CD4-positive, alpha-beta T cell treated with Interleukin-15 for 4 hours (primary cell): Measurements from ENCODE around the gene ZNF574.

Experiments used
- DNase-seq: peaks from one replicate; pipeline ENCODE4 v3.0.0-alpha.2; 2020; ENCODE audit warnings: low spot score

The ZNF574 gene

DNA sequence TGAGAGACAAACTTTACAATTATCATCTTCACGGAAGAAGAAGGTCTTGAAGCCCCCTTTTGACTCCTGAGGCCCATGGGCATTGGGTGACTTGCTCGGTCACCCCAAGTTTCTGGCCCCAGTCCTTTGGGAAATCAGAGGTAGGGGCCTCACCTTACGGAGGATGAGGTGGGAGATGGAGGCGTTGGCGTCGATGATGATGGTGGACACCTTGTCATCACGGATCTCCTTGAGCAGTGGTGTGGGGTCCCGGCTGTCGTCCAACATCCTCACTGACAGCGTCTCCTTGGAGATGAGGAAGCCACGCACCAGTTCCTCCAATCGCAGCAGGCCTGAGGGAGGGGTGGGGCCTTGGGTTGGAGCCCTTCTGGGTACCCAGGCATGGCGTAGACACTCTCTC is 16.8 kb upstream of the ZNF574 start:
- DNase-seq, result no peak

DNA sequence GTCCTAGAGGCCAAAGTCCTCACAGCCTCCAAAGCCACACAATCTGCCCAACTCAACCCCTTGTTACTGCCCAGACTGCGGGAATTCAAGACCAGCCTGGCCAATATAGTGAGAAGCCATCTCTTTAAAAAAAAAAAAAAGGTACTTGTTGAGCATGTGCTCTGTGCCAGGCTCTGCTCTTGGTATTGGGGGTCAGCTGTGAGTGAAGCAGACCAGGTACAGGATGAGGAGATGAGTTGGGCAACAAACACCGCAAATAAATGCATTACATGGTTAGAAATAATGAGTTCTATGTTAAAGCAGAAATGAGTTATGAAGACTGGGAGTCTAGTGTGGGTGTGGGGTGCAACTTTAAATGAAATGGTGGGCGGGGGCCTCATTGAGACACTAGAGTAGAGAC is 15.8 kb upstream of the ZNF574 start:
- no peak for DNase-seq

DNA sequence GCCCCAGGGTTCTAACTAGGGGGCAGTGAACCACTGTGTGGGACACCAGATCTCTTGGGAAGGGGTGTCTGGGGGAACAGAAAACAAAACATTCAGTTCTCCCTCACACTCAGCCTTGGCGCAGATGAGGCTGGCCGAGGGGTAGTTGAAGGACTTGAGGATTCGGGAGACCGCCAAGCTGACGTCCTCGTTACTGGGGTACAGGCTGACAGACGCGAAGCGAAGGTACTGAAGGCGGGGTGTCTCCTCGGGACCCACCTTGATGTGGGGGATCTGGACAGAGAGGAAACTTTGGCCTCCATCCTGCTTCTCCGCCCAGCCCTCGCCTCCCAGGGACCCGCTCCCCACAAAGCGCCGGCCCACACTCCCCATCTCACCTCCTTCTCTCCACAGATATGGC is 13.6 kb upstream of the ZNF574 start:
- DNase-seq, result no peak

DNA sequence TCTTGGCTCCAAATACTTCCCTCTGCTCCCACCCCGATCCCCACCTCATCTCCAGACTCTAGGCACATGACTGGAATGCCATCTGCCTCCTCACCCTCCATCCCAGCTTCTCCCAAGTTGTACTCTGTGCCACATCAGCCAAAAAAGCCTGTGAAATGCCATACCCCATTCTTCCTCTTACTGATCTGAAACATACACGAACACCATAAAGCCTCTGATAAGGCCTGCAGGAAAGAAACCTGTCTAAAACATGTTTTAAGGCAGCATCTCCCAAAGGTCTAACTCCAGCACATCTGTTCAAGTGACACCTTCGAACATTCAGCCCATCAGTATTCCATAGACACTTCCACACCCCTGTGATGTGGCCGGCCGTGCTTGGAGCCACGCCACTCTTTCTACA is 11.5 kb upstream of the ZNF574 start:
- no peak for DNase-seq

DNA sequence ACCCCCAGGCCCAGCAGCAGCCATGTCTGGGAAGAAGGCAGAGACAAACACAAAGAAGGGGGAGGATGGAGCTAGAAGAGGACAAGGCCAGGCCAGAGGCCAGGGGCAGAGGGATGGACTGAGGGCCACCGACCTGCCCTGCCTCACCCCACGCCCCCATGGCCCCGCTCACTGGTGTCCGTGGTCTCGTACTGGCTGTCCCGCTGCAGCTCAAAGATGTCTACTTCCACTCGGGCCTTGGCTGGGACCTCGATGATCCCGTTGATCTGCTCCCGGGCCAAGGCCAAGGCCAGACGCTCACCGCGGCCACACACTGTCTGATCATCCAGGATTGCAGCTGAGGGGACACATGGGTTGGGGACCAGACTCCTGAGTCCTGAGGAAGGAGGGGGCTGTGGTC is 10.9 kb upstream of the ZNF574 start:
- DNase-seq, result no peak

DNA sequence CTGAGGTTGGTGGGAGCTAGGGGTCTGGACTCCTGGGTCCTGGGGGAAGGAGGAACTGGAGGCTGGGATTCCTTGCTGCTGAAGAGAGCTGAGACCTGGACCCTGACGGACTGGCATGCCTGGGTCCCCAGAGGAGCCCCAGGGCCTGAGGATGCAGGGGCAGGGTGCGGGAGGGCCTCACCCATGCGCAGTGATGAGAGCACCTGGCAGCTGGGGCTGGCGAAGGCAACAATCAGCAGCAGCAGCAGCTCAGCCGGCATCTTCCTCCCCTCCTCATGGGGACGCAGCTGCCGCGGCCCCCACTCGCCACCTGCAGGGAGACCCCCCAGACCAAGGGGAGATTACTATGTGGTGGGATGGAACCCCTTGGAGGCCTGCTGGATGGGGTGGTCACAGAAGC is 10.5 kb upstream of the ZNF574 start:
- DNase-seq, result no peak

DNA sequence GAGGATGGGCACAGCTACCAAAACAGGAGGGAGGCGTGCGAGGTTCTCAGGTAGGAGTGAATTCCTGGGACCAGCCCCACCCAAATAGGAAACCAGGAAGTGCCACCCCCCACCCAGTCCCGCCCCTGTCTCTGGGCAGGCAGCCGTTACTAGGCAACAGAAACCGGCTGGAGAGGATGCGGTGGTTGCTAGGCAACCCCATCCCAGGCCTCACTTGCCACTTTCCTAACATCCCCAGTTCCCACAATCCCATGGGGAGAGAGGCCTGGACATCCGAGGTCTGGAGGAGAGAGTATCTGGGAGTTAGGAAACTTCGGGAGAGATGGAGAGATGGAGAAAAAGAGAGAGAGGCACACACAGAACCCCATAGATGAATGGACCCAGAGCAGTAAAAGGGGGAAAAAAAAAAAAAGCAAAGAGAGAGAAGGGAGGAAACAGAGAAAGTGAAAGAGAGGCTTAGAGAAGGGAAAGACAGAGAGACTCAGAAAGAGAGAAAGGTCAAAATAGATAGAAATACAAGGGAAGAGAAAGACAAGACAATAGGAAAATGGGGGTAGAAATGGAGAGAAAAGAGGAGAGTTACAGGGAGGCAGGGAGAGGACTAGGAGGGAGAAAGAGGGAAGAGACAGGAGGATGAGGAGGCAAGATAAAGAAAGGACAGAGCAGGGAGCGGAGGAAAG is 9.8 kb upstream of the ZNF574 start:
- no peak for DNase-seq

DNA sequence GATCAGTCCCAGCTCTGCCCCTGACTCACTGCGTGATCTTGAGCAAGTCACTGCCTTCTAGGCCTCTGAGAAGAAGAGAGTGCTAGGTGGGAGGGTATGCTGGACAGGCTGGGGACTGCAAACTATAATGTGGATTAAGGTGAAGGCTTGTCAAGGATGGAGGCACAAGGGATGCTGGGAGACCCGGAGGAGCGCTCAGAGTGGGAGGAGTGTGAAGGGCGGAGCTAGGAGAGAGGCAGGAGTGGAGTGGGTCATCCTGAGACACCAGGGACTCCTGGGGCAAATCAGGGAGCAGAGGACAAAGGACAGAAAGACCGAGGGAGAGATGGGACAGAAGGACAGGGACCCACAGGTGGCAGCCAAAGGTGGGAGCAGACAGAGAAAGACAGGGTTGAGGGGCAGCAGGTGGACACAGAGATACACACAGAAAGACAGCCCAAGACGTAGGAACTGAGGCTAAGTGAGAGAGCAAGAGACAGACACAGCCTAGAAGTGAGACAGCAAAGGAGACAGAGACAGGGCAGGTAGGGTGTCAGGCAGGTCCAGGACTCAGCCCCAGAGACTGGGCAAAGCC is 8.6 kb upstream of the ZNF574 start:
- no peak for DNase-seq

DNA sequence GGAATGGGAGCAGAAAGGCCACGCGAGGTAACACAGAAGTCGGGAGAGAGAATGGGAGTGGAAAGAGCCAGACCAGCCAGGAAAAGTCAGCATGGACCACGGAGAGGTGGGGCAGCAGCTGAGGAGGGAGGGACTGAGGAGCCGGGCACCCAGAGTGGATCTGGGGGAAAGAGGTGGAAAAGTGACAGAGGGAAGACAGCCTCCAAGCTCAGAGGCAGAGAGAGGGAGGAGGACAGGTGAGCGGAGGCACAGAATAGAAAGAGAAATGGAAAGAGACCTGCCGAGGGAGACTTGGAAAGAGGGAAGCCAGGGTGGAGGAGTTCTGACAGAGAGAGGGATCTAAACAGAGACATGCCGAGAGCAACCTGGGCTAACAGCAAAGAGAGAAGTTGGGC is 7.6 kb upstream of the ZNF574 start:
- DNase-seq, result no peak

DNA sequence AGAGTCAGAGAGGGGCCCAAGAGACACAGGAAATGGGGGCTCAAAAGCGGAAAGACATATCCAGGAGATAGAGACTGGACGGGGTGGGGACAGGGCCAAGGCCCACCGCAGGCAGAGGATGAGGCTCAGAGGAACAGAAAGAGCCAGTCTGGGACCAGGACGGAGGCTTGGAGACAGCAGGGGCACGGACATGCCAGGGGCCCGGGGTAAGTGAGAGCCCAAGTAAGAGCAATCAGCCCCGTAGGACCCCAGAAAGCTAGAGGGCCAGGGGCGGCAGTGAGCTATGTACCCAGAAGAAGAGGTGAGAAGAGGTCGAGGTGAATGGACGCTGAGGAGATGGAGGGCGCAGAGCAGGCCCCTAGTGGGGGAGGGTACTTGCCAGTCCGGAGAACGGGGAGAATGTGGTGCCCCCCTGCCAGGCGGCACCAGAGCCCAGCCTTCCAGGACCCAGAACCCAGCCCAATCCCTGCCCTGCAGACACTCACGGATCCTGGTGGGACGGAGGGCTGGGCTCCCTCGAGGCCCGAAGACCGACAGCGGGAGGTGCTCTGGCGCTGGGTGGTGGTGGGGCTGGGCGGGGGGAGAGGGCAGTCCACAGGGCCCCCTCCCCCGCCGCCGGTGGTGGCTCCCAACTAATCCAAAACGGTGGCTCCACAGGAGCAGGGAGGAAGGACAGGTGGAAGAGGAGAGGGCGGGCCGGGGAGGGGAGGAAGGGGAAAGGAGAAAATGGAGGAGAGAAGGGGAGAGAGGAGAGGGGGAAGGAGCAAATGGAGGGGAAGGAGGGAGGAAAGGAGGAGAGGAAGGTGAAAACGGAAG is 7.0 kb upstream of the ZNF574 start:
- no peak for DNase-seq

DNA sequence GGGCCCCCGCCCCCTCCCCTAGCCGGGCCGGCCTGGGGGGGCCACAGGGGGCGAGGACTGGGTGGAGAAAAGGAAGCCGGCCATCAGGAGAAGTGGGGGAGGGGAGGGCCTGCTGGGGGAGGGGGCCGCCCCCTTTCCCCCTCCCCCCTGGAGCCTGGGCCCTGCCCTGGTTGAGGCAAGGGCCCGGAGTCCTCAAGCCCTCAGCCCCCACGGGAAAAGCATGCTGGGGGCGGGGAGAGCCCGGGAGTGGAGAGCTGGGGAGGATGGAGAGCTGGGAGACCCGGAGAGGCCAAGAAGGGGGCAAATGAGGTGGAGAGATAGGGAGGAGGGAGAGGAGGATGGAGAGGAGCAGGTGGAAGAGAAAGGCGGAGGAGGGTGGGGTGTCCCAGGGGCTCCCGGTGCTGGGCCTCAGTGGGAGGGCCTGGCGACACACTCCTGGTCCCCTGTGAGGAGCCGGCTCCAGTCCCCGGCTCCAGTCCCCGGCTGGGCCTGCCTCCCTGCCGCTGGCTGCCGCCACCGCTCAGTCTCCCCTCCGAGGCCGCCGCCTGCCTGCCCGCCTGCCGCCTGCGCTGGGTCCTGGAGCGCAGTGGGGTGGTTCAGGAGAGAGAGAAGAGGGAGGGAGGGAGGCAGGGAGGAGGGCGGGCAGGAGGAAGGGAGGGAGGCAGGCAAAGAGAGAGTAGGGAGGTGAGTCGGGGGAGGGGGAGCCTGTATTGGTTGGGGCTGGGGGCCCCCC is 6.2 kb upstream of the ZNF574 start, which contains the start of gene GRIK5:
TSS of gene GRIK5 (minus strand) at position 588 of the 733 bp plus-strand sequence. CDS start 4,436 bp downstream, outside the sequence.
- DNase-seq, result no peak

DNA sequence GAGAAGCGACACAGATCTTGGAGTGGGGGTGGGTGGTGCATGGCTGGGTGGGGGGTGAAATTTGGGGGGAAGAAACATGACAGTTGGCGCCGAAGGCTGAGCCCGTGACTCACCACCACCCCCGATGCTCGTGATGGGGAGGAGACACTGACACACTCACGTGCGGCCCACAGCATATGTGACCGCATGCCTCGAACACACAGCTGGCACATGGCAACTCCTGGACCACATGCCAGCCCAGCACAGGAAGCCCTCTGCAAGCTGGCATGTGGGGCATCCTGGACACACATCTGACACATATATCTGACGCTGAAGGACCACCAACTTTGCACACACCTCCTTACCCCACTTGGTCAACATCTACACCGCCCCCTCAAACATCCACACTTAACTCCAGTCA is 4.7 kb upstream of the ZNF574 start:
- DNase-seq, result no peak

DNA sequence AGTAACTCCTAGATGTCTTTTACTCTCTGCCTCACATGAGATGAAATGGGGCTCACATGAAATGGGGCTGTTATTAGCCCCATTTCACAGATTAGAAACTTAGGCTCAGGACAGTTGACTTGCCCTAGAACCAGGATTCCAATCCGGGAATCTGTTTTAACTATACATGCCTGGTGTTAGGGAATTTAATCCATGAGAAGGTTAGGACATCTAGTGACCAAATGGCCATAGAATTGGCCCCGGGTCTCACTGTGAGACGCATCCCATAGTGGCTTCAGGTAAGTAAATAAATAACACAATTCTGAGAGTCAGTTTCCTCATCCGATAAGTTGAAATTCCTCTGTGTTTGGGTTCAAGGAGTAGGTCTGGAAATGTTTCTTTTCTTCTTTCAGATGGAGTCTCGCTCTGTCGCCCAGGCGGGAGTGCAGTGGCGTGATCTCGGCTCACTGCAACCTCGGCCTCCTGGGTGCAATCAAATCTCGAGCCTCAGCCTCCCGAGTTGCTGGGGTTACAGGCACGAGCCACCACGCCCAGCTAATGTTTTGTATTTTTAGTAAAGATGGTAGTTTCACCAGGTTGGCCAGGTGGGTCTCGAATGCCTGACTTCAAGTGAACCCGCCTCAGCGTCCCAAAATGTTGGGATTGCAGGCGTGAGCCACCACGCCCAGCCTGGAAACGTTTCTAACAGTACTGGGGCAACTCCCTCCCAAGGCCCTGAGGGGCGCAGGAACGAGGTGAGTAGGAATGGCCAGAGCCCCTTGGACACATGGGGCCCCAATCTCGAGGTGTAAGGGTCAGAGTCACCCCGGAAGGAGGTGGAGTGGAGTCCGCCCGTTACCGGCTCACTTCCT is 1.2 kb upstream of the ZNF574 start:
- no peak for DNase-seq

DNA sequence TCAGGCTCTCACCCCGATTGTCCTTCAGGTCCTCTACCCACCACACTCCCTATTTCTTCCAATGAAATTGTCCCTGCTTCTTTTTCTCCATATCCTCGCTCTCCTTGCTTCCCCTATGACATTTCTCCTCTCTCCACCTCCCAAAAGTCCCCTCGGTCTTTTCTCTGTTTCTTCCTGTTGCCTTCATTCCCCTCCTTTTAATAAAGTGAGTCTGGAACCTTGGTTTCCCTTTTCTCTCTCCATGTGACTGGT is 676 bp upstream of the ZNF574 start:
- DNase-seq, result no peak

DNA sequence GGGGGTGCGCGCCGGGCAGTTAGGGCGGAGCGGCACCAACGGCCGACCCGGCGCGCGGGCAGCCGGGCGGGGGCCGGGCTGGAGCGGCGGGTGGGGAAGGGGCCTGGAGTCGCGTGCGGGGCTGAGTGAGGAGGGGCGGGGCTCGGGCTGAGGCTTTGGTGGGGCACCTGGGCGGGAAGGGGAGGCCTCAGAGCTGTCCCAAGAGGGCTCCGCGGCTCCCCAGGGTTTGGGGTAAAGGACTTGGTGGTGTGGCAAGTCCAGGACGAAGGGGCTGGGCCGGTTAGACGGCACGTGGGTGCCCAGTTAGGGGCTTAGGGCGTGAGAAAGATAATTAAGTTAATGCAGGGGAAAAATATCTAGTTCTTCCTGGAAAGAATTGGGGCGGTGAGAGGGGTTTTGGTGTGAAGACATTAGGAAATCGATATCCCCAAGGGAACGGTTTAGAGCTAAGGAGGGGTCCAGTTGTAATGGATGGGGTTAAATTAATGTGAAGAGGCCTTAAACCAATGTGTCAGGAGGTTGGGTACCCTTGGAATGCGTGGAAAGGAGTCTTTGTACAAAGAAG is 496 bp downstream of the ZNF574 start:
- DNase-seq, result no peak

DNA sequence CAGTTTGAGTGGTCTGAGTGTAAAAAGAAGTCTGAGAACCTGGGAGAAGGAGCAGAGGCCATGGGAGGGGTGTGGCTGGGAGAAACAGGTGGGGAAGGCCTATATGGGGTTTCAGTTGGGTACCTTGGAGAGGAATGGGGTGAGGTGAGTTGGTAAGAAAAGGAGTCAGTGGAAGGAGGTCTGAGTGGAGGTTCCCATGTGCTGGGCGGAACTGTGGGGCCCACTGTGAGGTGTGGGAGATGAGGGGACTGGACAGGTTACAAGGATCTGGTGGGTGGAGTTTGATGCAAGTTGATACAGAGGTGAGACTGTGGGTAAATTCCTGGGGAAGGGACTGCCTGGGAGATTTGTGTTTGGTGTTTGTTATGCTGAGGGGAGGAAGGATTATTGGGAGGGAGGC is 2.1 kb downstream of the ZNF574 start:
- no peak for DNase-seq

DNA sequence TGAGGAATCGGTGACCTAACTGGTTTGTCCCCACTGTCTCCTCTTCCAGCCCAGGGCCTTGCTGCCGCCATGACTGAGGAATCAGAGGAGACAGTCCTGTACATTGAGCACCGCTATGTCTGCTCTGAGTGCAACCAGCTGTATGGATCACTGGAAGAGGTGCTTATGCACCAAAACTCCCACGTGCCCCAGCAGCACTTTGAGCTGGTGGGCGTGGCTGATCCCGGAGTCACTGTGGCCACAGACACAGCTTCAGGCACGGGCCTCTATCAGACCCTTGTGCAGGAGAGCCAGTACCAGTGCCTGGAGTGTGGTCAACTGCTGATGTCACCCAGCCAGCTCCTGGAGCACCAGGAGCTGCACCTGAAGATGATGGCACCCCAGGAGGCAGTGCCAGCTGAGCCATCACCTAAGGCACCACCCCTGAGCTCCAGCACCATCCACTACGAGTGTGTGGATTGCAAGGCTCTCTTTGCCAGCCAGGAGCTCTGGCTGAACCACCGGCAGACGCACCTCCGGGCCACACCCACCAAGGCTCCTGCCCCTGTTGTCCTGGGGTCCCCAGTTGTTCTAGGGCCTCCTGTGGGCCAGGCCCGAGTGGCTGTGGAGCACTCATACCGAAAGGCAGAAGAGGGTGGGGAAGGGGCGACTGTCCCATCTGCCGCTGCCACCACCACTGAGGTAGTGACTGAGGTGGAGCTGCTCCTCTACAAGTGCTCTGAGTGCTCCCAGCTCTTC is 2.7 kb downstream of the ZNF574 start:
- no peak for DNase-seq

DNA sequence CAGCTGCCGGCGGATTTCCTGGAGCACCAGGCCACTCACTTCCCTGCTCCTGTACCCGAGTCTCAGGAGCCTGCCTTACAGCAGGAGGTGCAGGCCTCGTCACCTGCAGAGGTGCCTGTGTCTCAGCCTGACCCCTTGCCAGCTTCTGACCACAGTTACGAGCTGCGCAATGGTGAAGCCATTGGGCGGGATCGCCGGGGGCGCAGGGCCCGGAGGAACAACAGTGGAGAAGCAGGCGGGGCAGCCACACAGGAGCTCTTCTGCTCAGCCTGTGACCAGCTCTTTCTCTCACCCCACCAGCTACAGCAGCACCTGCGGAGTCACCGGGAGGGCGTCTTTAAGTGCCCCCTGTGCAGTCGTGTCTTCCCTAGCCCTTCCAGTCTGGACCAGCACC is 3.3 kb downstream of the ZNF574 start:
- DNase-seq, result no peak

DNA sequence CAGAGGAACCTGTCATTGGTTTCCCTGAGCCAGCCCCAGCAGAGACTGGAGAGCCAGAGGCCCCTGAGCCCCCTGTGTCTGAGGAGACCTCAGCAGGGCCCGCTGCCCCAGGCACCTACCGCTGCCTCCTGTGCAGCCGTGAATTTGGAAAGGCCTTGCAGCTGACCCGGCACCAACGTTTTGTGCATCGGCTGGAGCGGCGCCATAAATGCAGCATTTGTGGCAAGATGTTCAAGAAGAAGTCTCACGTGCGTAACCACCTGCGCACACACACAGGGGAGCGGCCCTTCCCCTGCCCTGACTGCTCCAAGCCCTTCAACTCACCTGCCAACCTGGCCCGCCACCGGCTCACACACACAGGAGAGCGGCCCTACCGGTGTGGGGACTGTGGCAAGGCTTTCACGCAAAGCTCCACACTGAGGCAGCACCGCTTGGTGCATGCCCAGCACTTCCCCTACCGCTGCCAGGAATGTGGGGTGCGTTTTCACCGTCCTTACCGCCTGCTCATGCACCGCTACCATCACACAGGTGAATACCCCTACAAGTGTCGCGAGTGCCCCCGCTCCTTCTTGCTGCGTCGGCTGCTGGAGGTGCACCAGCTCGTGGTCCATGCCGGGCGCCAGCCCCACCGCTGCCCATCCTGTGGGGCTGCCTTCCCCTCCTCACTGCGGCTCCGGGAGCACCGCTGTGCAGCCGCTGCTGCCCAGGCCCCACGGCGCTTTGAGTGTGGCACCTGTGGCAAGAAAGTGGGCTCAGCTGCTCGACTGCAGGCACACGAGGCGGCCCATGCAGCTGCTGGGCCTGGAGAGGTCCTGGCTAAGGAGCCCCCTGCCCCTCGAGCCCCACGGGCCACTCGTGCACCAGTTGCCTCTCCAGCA is 4.2 kb downstream of the ZNF574 start:
- DNase-seq, result no peak

DNA sequence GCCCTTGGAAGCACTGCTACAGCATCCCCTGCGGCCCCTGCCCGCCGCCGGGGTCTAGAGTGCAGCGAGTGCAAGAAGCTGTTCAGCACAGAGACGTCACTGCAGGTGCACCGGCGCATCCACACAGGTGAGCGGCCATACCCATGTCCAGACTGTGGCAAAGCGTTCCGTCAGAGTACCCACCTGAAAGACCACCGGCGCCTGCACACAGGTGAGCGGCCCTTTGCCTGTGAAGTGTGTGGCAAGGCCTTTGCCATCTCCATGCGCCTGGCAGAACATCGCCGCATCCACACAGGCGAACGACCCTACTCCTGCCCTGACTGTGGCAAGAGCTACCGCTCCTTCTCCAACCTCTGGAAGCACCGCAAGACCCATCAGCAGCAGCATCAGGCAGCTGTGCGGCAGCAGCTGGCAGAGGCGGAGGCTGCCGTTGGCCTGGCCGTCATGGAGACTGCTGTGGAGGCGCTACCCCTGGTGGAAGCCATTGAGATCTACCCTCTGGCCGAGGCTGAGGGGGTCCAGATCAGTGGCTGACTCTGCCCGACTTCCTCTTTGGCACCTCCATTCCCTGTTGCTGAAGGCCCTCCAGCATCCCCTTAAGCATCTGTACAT is 4.9 kb downstream of the ZNF574 start:
- no peak for DNase-seq
